SHP77 treated with DMSO at 0.1 percent for 48 hours (cell line): ENCODE results near the gene IRF8.

Source experiments
- DNase-seq: peaks from one replicate; lab custom pipeline; 2025; lab: John Stamatoyannopoulos, UW

Gene IRF8

DNA sequence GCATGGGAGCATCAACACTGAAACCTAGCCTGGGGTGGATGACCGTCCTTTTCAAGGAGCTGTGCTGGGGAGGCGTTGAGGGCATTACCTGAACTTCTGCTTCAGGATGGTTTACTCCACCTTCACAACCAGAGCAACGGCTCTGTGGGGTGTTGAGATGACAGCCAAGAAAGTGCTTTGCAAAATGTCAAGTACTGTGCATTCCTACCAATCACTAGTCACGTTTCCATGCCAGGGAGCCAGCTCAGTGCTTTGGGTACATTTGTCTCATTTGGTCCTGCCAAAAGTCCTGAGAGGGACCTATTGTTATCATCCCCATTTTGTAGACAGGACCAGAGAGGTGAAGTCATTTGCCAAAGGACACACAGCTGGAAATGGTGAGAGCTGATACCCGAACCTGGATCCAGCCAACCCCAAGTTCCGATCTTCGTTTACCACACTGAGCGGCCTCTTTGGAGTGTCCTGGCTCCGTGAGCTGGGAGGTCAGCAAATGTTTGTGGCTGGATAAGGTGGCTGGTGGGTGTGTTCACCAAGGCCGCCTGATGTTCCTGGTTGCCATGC, 61.6 kb downstream of the IRF8 start:
- DNase-seq, result no peak

DNA sequence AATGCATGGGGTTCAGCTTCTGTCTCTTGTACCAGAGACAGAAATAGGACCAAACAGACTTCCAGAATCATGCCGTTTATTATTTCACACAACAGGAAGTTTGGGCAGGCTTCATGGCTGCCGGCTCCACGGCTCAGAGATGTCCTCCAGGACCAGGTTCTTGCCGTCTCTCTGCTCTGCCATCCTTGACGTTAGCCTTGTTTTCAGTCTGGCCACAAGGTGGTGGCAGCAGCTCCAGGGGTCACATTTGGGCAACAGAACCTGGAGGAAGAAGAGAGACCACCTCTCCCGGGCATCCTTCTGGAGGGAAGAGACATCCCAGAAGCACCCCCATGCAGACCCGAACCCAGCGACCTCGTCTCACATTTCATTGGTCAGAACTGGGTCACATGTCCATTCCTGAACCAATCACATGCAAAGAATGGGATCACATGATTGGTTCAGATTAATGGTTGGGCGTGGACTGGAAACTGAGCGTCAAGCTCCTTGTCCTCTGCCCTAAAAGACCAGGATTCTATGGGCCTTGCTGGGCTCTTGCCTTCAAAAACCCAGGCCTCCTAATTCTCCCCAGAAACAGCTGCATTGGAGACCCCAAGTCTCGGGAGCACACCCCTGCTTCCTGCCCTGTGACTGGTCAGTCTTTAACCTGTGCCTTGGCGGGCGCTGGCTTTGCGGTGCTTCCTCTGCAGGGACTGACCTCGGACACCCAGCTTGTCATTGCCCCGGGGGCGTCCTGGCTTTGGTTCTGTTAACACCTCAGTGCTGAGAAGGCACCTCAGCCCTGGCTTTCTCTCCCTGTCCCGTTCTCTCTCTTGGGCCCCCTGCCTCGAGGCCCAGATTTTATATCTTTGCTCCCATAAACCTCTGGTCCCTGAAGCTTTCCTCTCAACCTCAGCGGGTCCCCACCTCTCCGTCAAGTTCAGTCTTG, 63.3 kb downstream of the IRF8 start:
- no peak for DNase-seq

DNA sequence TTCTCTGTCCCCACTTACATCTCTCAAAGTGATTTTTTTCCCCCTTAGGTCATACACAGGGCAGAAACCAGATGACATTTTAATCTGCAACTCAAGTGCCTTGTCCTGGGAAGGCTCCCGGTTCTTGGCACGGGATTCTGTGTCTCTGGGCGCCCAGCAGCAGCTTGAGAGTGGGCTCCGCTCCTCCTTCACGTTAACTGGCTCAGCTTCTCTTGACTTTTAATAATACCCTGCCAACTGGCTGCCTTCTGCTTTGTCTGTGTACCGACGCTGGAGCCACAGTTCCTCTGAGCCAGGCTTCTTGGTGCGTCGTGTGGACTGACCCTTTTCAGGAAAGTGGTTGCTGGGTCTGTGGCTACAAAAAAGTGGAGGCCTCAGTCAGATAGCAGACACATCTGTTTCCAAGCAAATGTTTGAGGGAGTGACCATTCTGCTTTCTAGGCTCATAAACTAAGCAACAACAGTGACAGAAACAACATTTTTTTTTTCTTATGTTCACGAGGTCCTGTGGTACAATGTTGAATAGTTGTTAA, 64.9 kb downstream of the IRF8 start:
- no peak for DNase-seq

DNA sequence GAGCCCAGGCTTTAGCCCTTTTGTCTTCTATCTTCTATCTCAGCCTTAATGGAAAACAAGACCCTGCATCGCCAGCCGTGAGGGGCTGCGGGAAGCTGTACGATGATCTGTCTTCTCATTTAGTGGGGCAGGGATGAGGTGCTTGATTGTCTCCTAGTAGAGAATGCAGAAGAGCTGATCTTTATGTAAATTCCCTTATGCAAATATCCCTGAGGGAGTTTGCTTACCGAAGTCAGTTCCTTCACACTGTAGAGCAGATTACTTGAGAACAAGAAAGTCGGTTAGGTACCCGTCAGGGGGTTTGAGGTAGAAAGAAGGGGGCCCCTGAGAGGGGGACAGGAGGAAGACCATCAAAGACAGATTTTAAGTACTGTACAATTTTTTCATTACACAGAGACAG, 66.2 kb downstream of the IRF8 start:
- no peak for DNase-seq

DNA sequence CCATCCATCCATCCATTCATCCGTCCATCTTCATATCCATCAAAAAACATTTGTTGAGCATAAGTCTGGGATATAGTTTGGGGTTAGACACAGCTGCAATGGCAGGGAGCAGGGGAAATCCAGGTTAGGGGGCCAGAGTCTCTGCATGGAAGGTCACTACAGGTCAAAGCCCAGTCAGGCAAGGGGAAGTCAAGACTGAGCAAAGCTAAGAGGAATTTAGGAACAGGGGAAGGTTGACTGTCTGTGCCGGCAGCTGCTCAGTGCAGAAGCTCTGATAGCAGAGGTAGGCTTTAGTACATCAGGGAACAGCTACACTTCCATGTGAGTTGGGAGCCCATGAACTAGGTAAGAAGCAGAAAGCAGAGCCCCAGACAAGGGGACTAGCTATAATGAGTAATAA, 68.1 kb downstream of the IRF8 start:
- DNase-seq, result no peak

DNA sequence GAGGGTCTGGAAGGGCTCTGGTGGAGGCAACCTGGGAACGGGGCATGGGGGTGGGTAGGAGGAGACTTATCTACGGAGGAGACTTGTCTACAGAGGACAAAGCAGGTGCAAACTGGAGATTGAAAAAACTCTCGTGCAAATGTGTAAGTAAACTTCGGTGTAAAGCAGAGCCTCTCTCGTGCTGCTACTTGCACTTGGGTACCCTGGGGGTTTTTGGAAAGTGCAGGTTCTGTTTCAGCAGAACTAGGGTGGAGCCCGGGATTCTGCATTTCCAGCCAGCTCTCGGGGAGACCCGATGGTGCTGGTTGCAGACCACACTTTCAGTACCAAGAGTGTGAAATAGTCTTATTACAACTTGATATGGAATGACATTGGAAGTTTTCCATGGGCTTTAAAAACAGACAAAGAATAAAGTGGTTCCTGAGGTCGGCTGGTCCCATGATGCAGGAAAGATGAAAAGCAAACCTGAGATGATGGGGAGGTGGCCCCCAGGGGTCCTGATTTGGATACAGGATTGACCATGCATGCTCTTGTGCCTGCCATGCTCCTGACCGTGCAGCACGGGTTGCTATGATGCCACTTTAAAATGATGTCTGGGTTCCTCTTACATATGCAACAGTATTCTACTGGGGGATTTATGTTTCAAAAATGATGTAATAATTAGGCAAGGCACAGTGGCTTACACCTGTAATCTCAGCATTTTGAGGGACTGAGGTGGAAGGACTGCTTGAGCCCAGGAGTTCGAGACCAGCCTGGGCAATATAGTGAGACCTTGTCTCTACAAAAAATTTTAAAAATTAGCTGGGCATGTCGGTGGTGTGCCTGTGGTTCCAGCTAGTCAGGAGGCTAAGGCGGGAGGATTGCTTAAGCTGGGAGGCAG, 69.3 kb downstream of the IRF8 start:
- no peak for DNase-seq

DNA sequence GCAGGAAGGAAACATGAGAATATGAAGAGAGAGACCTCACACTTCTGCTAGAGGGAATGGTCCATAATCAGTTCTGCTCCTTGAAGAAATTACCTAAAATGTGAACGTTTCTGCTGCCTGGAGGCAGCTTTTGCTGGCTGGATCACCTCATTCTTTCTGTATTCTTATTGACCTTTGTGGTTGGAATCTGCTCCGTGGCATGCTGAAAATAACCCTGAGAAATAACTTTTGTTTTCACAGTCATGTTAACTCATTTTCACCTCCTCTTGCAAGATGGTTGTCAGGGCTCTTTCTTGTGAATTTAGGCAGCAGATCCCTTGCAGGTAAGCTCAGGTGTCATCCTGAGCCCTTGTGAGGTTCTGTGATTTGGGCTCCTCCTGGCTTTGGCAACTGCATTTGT, 70.2 kb downstream of the IRF8 start:
- DNase-seq, result no peak

DNA sequence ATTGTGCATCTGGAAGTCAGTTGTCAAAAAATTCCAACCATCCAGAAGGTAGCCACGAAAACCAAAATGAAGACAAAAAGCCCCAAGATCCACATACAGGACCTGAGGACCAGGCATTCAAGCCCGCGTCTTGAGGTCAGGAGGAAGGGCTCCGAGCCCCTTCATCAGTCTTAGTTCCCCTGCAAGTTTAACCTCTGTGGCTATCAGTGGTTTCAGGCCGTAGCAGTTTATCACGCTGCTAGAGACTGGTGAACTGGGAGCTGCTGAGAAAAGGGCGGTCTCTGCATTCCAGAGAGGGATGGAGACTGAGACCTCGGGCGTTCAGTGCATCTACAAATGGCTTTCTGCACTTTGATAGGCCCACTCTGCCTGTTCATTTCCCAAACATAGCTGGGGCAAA, 70.6 kb downstream of the IRF8 start:
- DNase-seq, result no peak

DNA sequence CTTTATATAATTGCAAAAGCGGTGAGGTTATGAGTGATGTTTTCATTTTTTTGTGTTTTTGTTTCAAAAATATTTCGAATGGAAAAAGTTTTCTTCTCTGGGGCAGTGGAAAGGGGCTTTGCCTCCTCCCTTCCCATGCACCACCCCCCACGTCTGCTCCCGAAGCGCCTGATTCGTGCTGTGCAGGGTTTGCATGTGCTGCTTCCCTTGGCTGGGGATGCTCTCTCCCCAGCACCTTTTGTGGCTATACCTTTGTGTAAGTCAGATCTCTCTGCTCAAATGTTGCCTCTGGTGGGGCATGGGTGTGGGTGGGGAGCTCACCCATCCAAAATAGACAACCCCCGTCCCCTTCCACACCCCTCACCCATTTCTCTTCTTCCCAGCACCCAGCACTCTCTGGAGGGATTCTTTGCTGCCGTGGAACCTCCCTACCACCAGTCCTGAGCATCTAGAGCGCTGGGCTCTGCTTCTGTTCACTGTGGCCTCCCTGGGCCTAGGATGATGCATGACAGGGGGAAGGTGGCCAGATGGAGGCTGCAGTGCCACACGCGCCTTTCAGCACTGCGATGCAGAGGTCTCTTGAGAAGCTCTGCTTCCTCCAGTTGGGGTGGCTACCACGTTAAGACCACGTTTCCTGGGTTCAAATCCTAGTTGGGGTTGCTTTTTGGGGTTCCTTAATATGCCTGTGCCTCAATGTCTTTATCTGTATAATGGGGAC, 71.2 kb downstream of the IRF8 start:
- DNase-seq, result no peak

DNA sequence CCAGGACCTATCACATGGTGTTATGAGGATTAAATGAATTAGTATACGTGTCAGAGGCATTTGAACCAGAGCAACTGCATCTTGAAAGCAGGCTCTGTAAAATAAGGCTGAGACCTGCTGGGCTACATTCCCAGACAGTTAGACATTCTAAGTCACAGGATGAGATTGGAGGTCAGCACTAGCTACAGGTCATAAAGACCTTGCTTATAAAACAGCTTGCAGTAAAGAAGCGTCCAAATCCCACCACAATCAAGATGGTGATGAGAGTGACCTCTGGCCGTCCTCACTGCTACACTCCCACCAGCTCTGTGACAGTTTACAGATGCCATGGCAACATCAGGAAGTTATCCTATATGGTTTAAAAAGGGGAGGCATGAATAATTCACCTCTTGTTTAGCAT, 71.8 kb downstream of the IRF8 start:
- DNase-seq, result no peak
